DND-41 (cell line): ENCODE data around the gene JAML.
"Not testable (repeated sequence)": the region's sequence is repeated elsewhere in the genome, so short reads cannot be mapped to it uniquely, and the experiment has no call there.

Source experiments
- ATAC-seq: fragments of 200-7000 bp; cut with Tn5 transposase; 3 replicates; pipeline ENCODE4 v1.9.1; 2021; ENCODE audit warnings: low read depth; ENCODE audit not compliant: insufficient read depth
- DNase-seq: peaks from one replicate; pipeline ENCODE4 v3.0.0-alpha.2; 2020
- H2AFZ ChIP-seq: 2 replicates; pipeline ENCODE4 v1.6.0; 2012; ENCODE audit warnings: low read depth, low read length
- H3K27ac ChIP-seq: 2 replicates; pipeline ENCODE4 v1.5.1; 2012; ENCODE audit warnings: low read length, inconsistent platforms
- H3K27me3 ChIP-seq: fragments of 200-600 bp; sonication (generic); 2 replicates; pipeline ENCODE4 v1.6.0; 2012; ENCODE audit warnings: low read length, mild to moderate bottlenecking, inconsistent platforms; ENCODE audit not compliant: insufficient read depth, poor library complexity
- H3K36me3 ChIP-seq: 2 replicates; pipeline ENCODE4 v1.5.1; 2012; ENCODE audit warnings: low read length, inconsistent platforms; ENCODE audit not compliant: insufficient read depth
- H3K4me1 ChIP-seq: 2 replicates; pipeline ENCODE4 v1.5.1; 2012; ENCODE audit warnings: mild to moderate bottlenecking, low read length; ENCODE audit not compliant: insufficient read depth
- H3K4me2 ChIP-seq: 2 replicates; pipeline ENCODE4 v1.6.0; 2012; ENCODE audit warnings: mild to moderate bottlenecking, moderate library complexity, low read length, inconsistent platforms; ENCODE audit not compliant: insufficient read depth
- H3K4me3 ChIP-seq, 2 experiments: fragments of 200-600 bp in 1 of 2; shearing (Covaris generic) in 1 of 2; 2 replicates each; pipeline ENCODE4 v1.5.1; 2012 to 2016; ENCODE audit warnings: inconsistent platforms in 2 of 2, low read length in 2 of 2, mild to moderate bottlenecking in 2 of 2, low read depth in 1 of 2, moderate library complexity in 1 of 2
- H3K79me2 ChIP-seq: 2 replicates; pipeline ENCODE4 v1.6.0; 2012; ENCODE audit warnings: low read length, inconsistent platforms; ENCODE audit not compliant: insufficient read depth
- H3K9ac ChIP-seq: 2 replicates; pipeline ENCODE4 v1.6.0; 2012; ENCODE audit warnings: low read depth, mild to moderate bottlenecking, inconsistent platforms, low read length, moderate library complexity
- H3K9me3 ChIP-seq: 2 replicates; pipeline ENCODE4 v1.5.1; 2012; ENCODE audit warnings: low read length, moderate library complexity, mild to moderate bottlenecking, inconsistent platforms; ENCODE audit not compliant: insufficient read depth, severe bottlenecking
- H4K20me1 ChIP-seq: 2 replicates; pipeline ENCODE4 v1.6.0; 2012; ENCODE audit warnings: low read length; ENCODE audit not compliant: insufficient read depth
- CTCF ChIP-seq: IDR thresholded peaks from 2 replicates; pipeline ENCODE4 v1.5.1; 2012; ENCODE audit warnings: borderline replicate concordance, low read length, moderate library complexity, mild to moderate bottlenecking; ENCODE audit not compliant: poor library complexity, severe bottlenecking; ENCODE audit errors: extremely low read depth
- EZH2 ChIP-seq: IDR thresholded peaks from 3 replicates; pipeline ENCODE4 v1.6.1; 2012; ENCODE audit warnings: borderline replicate concordance, low read depth, mild to moderate bottlenecking, moderate library complexity, low read length, inconsistent platforms; ENCODE audit not compliant: severe bottlenecking

The JAML gene

GRCh38 chr11:118198370-118198769, 26.4 kb downstream of the JAML start:
- Histone ChIP-seq H3K9me3 (no peaks in the 10 kb centered on the region), H4K20me1 (no peaks in the 10 kb centered on the region), H3K4me1 (peaks cover 19% of the 10 kb centered on the region), H3K4me3 (peak overlapping the region in 1 of 2 experiments; percentile 49; a peak in 2 of 4 replicates), H3K27me3 (no peaks in the 10 kb centered on the region), H3K9ac (peak overlapping the region; percentile 35), H3K4me2 (peak overlapping the region; percentile 67), H3K27ac (peak overlapping the region; percentile 48), H3K79me2 (no peaks in the 10 kb centered on the region), H2AFZ (peak overlapping the region; percentile 53), H3K36me3 (no peaks in the 10 kb centered on the region)
- peak; percentile 95 for ATAC-seq
- peak; percentile 87 for DNase-seq
- TF ChIP-seq CTCF (peak; percentile 97), EZH2 (no peak)

GRCh38 chr11:118194835-118195627, 29.8 kb downstream of the JAML start:
- H2AFZ ChIP-seq, result no peak overlapping the region
- H3K4me3 ChIP-seq, result no peak overlapping the region
- TF ChIP-seq CTCF (no peak), EZH2 (no peak)
- no peaks in the 10 kb centered on the region for H3K9me3 ChIP-seq
- no peaks in the 10 kb centered on the region for H3K36me3 ChIP-seq
- peaks cover 12% of the 10 kb centered on the region for H3K4me1 ChIP-seq
- H3K79me2 ChIP-seq, result no peaks in the 10 kb centered on the region
- H3K27ac ChIP-seq, result no peak overlapping the region
- H3K27me3 ChIP-seq, result no peaks in the 10 kb centered on the region
- ATAC-seq (no peak), DNase-seq (no peak)
- H3K9ac ChIP-seq, result no peak overlapping the region
- no peaks in the 10 kb centered on the region for H4K20me1 ChIP-seq
- no peak overlapping the region for H3K4me2 ChIP-seq

GRCh38 chr11:118193910-118194566, 30.8 kb downstream of the JAML start:
- H2AFZ ChIP-seq, result no peak overlapping the region
- no peak overlapping the region for H3K9ac ChIP-seq
- H3K36me3 ChIP-seq, result no peaks in the 10 kb centered on the region
- H4K20me1 ChIP-seq, result no peaks in the 10 kb centered on the region
- H3K27me3 ChIP-seq, result no peaks in the 10 kb centered on the region
- DNase-seq, result no peak
- no peak overlapping the region for H3K4me3 ChIP-seq
- no peaks in the 10 kb centered on the region for H3K9me3 ChIP-seq
- H3K4me2 ChIP-seq, result no peak overlapping the region
- ATAC-seq, result no peak
- H3K27ac ChIP-seq, result no peak overlapping the region
- TF ChIP-seq EZH2 (no peak), CTCF (no peak)
- peaks cover 12% of the 10 kb centered on the region for H3K4me1 ChIP-seq
- no peaks in the 10 kb centered on the region for H3K79me2 ChIP-seq

- not testable (repeated sequence) for H2AFZ ChIP-seq, H3K36me3 ChIP-seq, H3K27me3 ChIP-seq, DNase-seq, H3K27ac ChIP-seq, H3K4me2 ChIP-seq, H4K20me1 ChIP-seq, H3K4me3 ChIP-seq, H3K9ac ChIP-seq, H3K79me2 ChIP-seq, ATAC-seq, H3K9me3 ChIP-seq, H3K4me1 ChIP-seq
Observed at GRCh38 chr11:118192817-118193216, 32.0 kb downstream of the JAML start.

- H4K20me1 ChIP-seq, H2AFZ ChIP-seq, H3K27me3 ChIP-seq, H3K4me2 ChIP-seq, H3K27ac ChIP-seq, H3K79me2 ChIP-seq, ATAC-seq, H3K36me3 ChIP-seq, H3K9me3 ChIP-seq, DNase-seq, H3K9ac ChIP-seq, H3K4me3 ChIP-seq, H3K4me1 ChIP-seq: not testable (repeated sequence)
Observed at GRCh38 chr11:118190942-118191506, 33.8 kb downstream of the JAML start.
